OCI-M2 (cell line): Measurements from ENCODE around the gene MAP3K8.
A peak's percentile ranks its signal among the peaks of the same experiment; 100 is the strongest.

Source experiments
- DNase-seq: peaks from one replicate; lab custom pipeline; 2025; ENCODE audit not compliant: unreplicated experiment; lab: John Stamatoyannopoulos, UW

Gene MAP3K8

DNA sequence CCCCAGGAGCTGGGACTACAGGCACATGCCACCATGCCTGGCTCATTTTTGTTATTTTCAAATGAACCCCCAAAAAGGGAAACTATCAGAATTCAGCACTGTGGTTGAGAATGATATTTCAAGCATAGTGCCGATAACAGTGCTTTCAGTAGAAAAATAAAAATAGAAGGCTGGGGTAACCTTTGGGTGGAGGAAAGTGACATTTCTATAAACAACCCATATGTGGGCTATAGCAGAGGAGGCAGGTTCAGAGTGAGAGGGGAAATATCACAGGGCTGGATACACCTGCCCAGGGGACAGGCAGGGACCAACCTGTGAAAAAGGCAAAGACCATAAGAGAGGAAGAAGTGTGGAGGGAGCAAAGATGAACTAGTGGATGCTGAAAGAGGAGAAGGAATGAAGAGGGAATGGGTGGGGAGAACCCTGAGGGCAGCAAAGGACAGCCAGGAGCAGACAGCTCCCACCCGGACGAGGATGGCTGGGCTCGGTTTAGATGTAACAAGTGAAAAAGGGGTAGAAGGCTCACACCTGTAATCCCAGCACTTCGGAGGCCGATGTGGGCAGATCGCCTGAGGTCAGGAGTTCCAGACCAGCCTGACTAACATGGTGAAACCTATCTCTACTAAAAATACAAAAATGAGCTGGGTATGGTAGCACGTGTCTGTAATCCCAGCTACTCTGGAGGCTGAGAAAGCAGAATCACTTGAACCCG lies 56.5 kb downstream of the MAP3K8 start:
- DNase-seq = no peak

DNA sequence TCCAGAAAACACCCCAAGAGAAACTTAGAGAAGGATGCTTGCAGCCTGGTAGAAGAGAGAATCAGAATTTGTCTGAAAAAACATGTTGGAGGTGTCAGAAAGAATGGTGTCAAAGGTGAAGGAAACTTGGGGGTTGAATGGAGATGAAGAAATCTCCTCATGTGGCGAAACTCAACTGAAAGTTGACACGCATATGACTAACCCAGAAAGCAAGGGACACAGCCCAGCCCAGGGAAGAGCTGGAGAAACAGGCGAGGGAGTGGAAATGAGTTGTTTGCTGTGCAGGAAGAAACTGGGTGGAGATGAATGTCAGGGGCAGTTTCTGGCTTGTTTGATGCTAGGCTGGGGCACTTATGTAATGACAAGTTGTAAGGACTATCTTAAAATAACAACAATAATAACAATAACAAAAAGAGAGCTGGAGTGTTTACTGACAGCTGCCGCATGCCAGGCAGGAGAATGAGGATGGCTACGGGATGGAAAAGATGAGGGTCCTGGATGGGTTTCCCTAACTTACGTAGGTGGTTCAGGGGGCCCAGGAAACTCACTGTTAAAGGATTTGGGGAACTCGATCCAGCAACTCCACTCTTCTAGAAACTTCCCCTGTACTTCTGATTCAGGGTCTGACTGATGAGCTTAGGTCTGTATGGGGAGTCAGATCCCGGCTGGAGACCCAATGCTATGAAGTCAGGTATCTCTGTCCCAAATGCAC lies 57.4 kb downstream of the MAP3K8 start:
- DNase-seq = no peak

- DNase-seq = no peak
Measured at GRCh38 chr10:30491916-30492515, 58.0 kb downstream of the MAP3K8 start.

- DNase-seq = peak; percentile 24
Measured at GRCh38 chr10:30493609-30494530, 59.9 kb downstream of the MAP3K8 start.

DNA sequence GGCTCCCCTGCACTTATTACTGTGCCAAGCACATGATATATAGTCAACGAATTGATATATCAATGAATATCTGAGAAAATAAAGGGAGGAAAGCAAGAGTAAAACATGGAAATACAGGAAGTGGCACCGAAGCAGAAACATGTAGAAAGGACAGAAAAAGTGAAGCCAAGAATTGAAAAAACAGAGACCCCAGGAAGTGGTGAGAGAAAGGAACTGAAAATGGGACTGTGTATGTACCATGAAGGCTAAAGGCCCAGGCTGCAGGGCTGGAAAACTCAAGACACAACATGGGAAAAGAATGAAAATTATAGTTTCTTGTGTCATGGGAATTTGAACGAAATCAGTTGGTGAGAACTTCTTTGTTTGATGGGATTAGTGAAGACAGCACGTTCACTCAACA lies 60.6 kb downstream of the MAP3K8 start:
- no peak for DNase-seq

- no peak for DNase-seq
Measured at GRCh38 chr10:30495687-30496086, 61.7 kb downstream of the MAP3K8 start.

DNA sequence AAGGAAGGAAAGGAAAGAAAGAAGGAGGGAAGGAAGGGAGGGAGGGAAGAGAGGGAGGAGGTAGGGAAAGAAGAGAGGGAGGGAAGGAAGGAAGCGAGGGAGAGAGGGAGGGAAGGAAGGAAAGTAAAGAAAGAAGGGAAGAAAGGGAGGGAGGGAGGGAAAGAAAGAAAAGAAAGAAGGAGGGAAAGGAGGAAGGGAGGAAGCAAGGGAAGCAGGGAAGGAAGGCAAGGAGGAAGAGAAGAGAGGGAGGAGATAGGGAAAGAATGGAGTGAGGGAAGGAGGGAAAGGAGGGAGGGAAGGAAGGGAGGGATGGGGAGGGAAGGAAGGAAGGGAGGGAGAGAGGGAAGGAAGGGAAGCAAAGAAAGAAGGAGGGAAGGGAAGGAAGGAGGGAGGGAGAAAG lies 65.8 kb downstream of the MAP3K8 start:
- no peak for DNase-seq

- DNase-seq = no peak
Measured at GRCh38 chr10:30500534-30500933, 66.5 kb downstream of the MAP3K8 start.

DNA sequence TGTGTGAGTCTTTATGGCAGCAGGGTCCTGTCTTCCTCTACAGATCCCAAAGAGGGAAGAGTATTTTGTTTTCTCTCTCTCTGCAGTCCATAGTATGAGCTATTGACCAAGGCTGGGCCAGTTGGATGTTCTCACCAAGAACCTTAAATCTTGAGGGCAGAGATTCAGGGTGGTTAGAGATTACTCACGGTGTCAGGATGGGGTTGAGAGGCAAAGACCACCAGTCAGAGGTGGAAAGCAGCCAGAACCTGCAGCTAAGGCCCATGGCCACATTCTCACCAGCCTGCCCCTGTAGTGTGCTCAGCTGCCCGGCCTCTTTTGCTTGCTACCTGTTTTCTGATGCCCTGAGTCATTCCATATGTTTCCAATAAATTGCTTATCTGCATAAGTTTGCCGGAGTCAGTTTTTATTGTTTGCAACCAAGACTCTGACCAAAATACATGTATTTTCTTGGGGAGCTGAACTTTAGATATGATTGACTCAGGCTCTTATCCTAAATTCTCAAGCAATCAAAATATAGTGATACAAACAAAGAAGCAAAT lies 67.0 kb downstream of the MAP3K8 start:
- no peak for DNase-seq

- DNase-seq = peak; percentile 37
Measured at GRCh38 chr10:30502266-30503060, 68.5 kb downstream of the MAP3K8 start.

GRCh38 chr10:30503700-30504266 lies 69.8 kb downstream of the MAP3K8 start:
- no peak for DNase-seq

- DNase-seq = no peak
Measured at GRCh38 chr10:30505543-30506298, 71.7 kb downstream of the MAP3K8 start.

- no peak for DNase-seq
Measured at GRCh38 chr10:30509508-30509907, 75.5 kb downstream of the MAP3K8 start.

- DNase-seq = no peak
Measured at GRCh38 chr10:30510184-30510931, 76.4 kb downstream of the MAP3K8 start.

DNA sequence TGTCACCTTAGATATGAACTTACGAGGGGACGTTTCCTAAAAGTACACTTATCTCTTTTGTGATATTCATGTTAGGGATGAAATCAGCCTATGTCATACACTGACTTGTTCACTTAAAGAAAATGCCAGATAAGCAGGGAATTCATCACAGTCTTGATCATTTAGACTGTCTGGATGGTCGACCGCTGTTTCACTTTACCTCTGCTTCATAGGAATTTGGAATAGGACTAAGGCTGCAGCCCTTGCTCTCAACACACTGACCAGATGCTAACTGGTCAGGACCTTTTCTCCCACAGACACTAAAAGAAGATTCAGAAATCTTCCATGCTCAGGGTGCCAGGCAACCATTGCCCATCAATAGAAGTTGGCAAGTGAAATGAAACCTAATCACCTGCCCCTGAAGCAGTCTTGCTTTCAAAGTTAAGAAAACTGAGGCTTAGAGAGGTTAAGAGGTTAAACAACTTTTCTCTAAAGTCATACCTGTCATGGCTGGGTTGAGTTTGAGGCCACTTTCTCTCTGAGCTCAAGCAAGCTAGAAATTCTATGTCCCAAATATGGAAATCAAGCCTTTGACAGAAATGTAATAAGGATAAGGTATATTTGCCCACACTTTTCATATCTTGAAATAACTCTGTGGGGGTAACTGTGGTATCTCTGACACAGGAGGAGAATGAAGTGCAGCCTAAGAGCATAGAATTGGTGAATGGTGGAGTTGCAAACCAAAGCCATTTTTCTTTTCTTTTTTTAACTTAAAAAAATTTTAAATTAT lies 77.1 kb downstream of the MAP3K8 start:
- no peak for DNase-seq
